ENCODE results near the gene DPEP1. TPM values are rescaled to one million over a fixed set of nuclear protein-coding genes. Genes with fewer than 3 reads are reported as not detected.

Gene DPEP1
- total RNA-seq, 1 experiment from 2014 or later: 1.1 TPM

GRCh38 chr16:89643769-89644300 lies 30.4 kb downstream of the DPEP1 start:
- no peak for DNase-seq
- Histone ChIP-seq H3K79me2 (ENCODE audit: insufficient read depth, low read length) (no peaks in the 10 kb centered on the region), H2BK15ac (ENCODE audit: low read depth, low read length) (no peak overlapping the region), H3K9ac (ENCODE audit: extremely low read depth, insufficient read length, low read length) (no peak overlapping the region), H3K4me1 (ENCODE audit: insufficient read depth, low read length) (no peaks in the 10 kb centered on the region), H3K4me2 (ENCODE audit: insufficient read depth, insufficient read length, low read length) (no peak overlapping the region), H4K91ac (ENCODE audit: insufficient read length, low read depth, low read length) (no peak overlapping the region), H3K79me1 (ENCODE audit: insufficient read depth, low read depth, low read length, poor library complexity, severe bottlenecking) (no peaks in the 10 kb centered on the region), H3K23ac (ENCODE audit: insufficient read length, low read depth, low read length) (no peak overlapping the region), H2BK20ac (ENCODE audit: low read depth, low read length, poor library complexity, severe bottlenecking) (no peak overlapping the region), H3K18ac (ENCODE audit: insufficient read length, low read depth, low read length) (no peak overlapping the region), H3K23me2 (ENCODE audit: insufficient read length, low read depth, low read length, poor library complexity, severe bottlenecking) (no peaks in the 10 kb centered on the region), H3K4ac (ENCODE audit: low read depth, low read length) (no peak overlapping the region), H3K27me3 (ENCODE audit: insufficient read depth, low read length) (no peaks in the 10 kb centered on the region), H4K5ac (ENCODE audit: insufficient read length, low read depth, low read length) (no peak overlapping the region), H2AK5ac (ENCODE audit: insufficient read length, low read length) (no peak overlapping the region), H2BK120ac (ENCODE audit: low read depth, low read length, poor library complexity, severe bottlenecking) (no peak overlapping the region), H2BK12ac (ENCODE audit: insufficient read length, low read depth, low read length) (no peak overlapping the region), H3T11ph (ENCODE audit: low read length) (no peak overlapping the region), H4K20me1 (ENCODE audit: control insufficient read depth, insufficient read depth, insufficient read length) (no peaks in the 10 kb centered on the region), H3K9me3 (ENCODE audit: control insufficient read depth, low read depth, low read length) (no peaks in the 10 kb centered on the region), H3K56ac (ENCODE audit: insufficient read length, low read depth, low read length) (no peak overlapping the region), H3K14ac (ENCODE audit: insufficient read depth, low read length) (no peak overlapping the region), H3K27ac (ENCODE audit: insufficient read length, low read depth, low read length) (no peak overlapping the region), H2BK5ac (ENCODE audit: insufficient read length, low read length) (no peak overlapping the region), H4K8ac (replicated peaks; ENCODE audit: insufficient read length, low read depth, low read length) (no peak overlapping the region), H2AFZ (ENCODE audit: low read length) (no peak overlapping the region)
- H3K9me3 Mint-ChIP-seq: no peaks in the 10 kb centered on the region
- H3K4me3 Mint-ChIP-seq: no peak overlapping the region; a peak in 1 of 5 replicates
- no peak for TF ChIP-seq CTCF (conservative IDR thresholded peaks at IDR 0.05)
- no CpG with 5 or more reads among the region's 14 CpGs for WGBS (ENCODE audit: extremely low coverage, insufficient read length, low lambda C conversion rate)
- H3K27ac Mint-ChIP-seq: no peak overlapping the region
- H3K27me3 Mint-ChIP-seq (ENCODE audit: low read depth): peaks cover 7% of the 10 kb centered on the region
- peaks cover 8 to 29% (median 28%) of the 10 kb centered on the region in 3 experiments; a peak in 6 of 7 replicates for H3K36me3 Mint-ChIP-seq (ENCODE audit: insufficient read depth in 1 of 3, low read depth in 3 of 3)
- H3K4me1 Mint-ChIP-seq: peaks cover 10 to 11% of the 10 kb centered on the region in 2 experiments

Measured in H9 (cell line).